Measurements from ENCODE around the gene SNAPC2.

- no peak for TF ChIP-seq CTCF (IDR thresholded peaks at IDR 0.05; ENCODE audit: insufficient read depth, low read depth, low read length)
- TF ChIP-seq EZH2 (IDR thresholded peaks at IDR 0.05; ENCODE audit: insufficient read depth, low read length): no peak
These were observed 43.4 kb downstream of the SNAPC2 start for GRCh38 chr19:7963566-7963965.

Data from astrocyte (in vitro differentiated cells and primary cell).